ENCODE measurements around the gene EGFR.

EGFR gene

GRCh38 chr7:55177589-55178261 is 158.9 kb downstream of the EGFR start:
- DNase-seq: no peak

GRCh38 chr7:55178292-55178862 is 159.6 kb downstream of the EGFR start:
- no peak for DNase-seq

GRCh38 chr7:55178863-55179773 is 160.3 kb downstream of the EGFR start:
- DNase-seq: no peak

GRCh38 chr7:55179931-55180682 is 161.3 kb downstream of the EGFR start:
- no peak for DNase-seq

GRCh38 chr7:55180963-55181542 is 162.2 kb downstream of the EGFR start:
- DNase-seq: no peak

GRCh38 chr7:55181762-55182161 is 162.9 kb downstream of the EGFR start:
- no peak for DNase-seq

GRCh38 chr7:55183897-55184296 is 165.1 kb downstream of the EGFR start:
- no peak for DNase-seq

- no peak for DNase-seq
Observed at GRCh38 chr7:55185321-55185802, 166.5 kb downstream of the EGFR start.

GRCh38 chr7:55185941-55186609 is 167.3 kb downstream of the EGFR start:
- DNase-seq: no peak

GRCh38 chr7:55187701-55188491 is 169.1 kb downstream of the EGFR start:
- no peak for DNase-seq

GRCh38 chr7:55188590-55189138 is 169.8 kb downstream of the EGFR start:
- DNase-seq: no peak

GRCh38 chr7:55189146-55189766 is 170.4 kb downstream of the EGFR start:
- no peak for DNase-seq

- DNase-seq: no peak
Observed at GRCh38 chr7:55189878-55190436, 171.1 kb downstream of the EGFR start.

- DNase-seq: no peak
Observed at GRCh38 chr7:55190511-55191160, 171.8 kb downstream of the EGFR start.

- no peak for DNase-seq
Observed at GRCh38 chr7:55191161-55191925, 172.5 kb downstream of the EGFR start.

- no peak for DNase-seq
Observed at GRCh38 chr7:55191926-55192692, 173.3 kb downstream of the EGFR start.

GRCh38 chr7:55192723-55193122 is 173.9 kb downstream of the EGFR start:
- no peak for DNase-seq

GRCh38 chr7:55193245-55193644 is 174.4 kb downstream of the EGFR start:
- no peak for DNase-seq

All from activated naive CD4-positive, alpha-beta T cell (primary cell).